Breast epithelium (tissue), 4 donors: ENCODE measurements around the gene RTP2. TPM values are rescaled to one million over a fixed set of nuclear protein-coding genes. Genes with fewer than 3 reads are reported as not detected.
A peak's percentile ranks its signal among the peaks of the same experiment; 100 is the strongest.

ENCODE experiments used
- DNase-seq, 2 donors: peaks; one replicate each; pipeline ENCODE4 v3.0.0-alpha.2; 2019; ENCODE audit warnings: low spot score in 2 of 2
- H3K27ac ChIP-seq, 2 donors: fragments of 200-600 bp; sonication (generic) in 1 of 2; one replicate each; pipeline ENCODE4 v1.5.1; 2016 to 2019; ENCODE audit warnings: mild to moderate bottlenecking in 1 of 2
- H3K27me3 ChIP-seq, 2 donors: fragments of 200-600 bp; sonication (generic) in 1 of 2; one replicate each; pipeline versions ENCODE4 v1.5.1 to v1.6.0; 2017 to 2019; ENCODE audit warnings: control low read depth in 1 of 2, mild to moderate bottlenecking in 1 of 2
- H3K36me3 ChIP-seq: fragments of 200-600 bp; one replicate; pipeline ENCODE4 v1.5.1; 2019
- H3K4me1 ChIP-seq, 2 donors: fragments of 200-600 bp; sonication (generic); one replicate each; pipeline ENCODE4 v1.5.1; 2016 to 2019; ENCODE audit warnings: control low read depth in 1 of 2
- H3K4me3 ChIP-seq, 3 donors: fragments of 200-600 bp; sonication (generic); 1 replicate in 2 of 3; 2 replicates in 1 of 3; pipeline ENCODE4 v1.5.1; 2016 to 2019; ENCODE audit warnings: mild to moderate bottlenecking in 3 of 3, moderate library complexity in 2 of 3
- H3K9me3 ChIP-seq, 2 donors: fragments of 200-600 bp; sonication (generic) in 1 of 2; one replicate each; pipeline ENCODE4 v1.5.1; 2016 to 2019; ENCODE audit warnings: control low read depth in 1 of 2
- POLR2A ChIP-seq: fragments of 450-650 bp; IDR thresholded peaks from one replicate; pipeline ENCODE4 v1.6.1; 2016; ENCODE audit warnings: antibody characterized with exemption, mild to moderate bottlenecking, moderate library complexity
- POLR2AphosphoS5 ChIP-seq, 3 donors: sonication (generic); formaldehyde crosslinking; IDR thresholded peaks; one replicate each; pipeline ENCODE4 v1.6.1; 2017; ENCODE audit warnings: antibody characterized with exemption in 3 of 3
- intact Hi-C: fragments of 100-400 bp; cut with DNase I; formaldehyde crosslinking; loops from one replicate; pipeline ENCODE4 v1.15.1; 2023; ENCODE audit warnings: low total_unique reads
- total RNA-seq, 3 donors: library from RNA; depleted of rRNA; stranded (reverse); fragments of >200 nt; gene quantifications; one replicate each; pipeline ENCODE4 v1.1.0, GENCODE V29; 2016
- TF ChIP-seq, protein P1 (sequence below), 3 donors: fragments of 450-650 bp; IDR thresholded peaks; one replicate each; pipeline ENCODE4 v1.5.1; 2016 to 2017; ENCODE audit warnings: antibody characterized with exemption in 3 of 3, mild to moderate bottlenecking in 3 of 3, moderate library complexity in 3 of 3

The RTP2 gene
- total RNA-seq, 3 donors from 2014 or later: not detected

DNA sequence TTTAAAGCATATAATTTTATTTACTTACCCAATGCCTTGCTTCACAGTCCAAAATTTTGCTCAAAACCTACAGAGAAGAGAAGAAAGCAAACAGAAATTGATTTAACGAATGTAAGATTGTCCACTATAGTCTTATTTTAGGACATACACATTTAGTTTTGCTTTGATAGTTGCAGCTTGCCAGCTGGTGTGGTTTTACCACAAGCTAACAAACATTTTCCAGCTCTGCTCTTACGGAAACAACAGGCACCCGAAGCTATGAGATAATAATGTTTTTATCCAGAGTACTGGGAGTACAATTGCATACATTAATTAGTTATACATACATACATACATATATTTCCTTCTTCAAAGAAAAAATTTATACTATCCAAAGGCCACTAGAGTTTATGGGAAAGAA is 32.5 kb upstream of the RTP2 start:
- no peaks in the 10 kb centered on the region for H3K27me3 ChIP-seq
- peaks cover 10% of the 10 kb centered on the region for H3K36me3 ChIP-seq
- intact Hi-C loops: no loop called here
- H3K4me1 ChIP-seq: peaks cover 5 to 14% of the 10 kb centered on the region in 2 donors
- TF ChIP-seq, protein P1, sequence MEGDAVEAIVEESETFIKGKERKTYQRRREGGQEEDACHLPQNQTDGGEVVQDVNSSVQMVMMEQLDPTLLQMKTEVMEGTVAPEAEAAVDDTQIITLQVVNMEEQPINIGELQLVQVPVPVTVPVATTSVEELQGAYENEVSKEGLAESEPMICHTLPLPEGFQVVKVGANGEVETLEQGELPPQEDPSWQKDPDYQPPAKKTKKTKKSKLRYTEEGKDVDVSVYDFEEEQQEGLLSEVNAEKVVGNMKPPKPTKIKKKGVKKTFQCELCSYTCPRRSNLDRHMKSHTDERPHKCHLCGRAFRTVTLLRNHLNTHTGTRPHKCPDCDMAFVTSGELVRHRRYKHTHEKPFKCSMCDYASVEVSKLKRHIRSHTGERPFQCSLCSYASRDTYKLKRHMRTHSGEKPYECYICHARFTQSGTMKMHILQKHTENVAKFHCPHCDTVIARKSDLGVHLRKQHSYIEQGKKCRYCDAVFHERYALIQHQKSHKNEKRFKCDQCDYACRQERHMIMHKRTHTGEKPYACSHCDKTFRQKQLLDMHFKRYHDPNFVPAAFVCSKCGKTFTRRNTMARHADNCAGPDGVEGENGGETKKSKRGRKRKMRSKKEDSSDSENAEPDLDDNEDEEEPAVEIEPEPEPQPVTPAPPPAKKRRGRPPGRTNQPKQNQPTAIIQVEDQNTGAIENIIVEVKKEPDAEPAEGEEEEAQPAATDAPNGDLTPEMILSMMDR (IDR thresholded peaks at IDR 0.05): no peak
- no peak for TF ChIP-seq POLR2AphosphoS5 (IDR thresholded peaks at IDR 0.05)
- TF ChIP-seq POLR2A: no peak
- no peaks in the 10 kb centered on the region for H3K9me3 ChIP-seq
- peak overlapping the region in 1 of 3 donors; percentile 73 for H3K4me3 ChIP-seq
- H3K27ac ChIP-seq: peak overlapping the region; percentile 78 to 99
- DNase-seq: no peak

DNA sequence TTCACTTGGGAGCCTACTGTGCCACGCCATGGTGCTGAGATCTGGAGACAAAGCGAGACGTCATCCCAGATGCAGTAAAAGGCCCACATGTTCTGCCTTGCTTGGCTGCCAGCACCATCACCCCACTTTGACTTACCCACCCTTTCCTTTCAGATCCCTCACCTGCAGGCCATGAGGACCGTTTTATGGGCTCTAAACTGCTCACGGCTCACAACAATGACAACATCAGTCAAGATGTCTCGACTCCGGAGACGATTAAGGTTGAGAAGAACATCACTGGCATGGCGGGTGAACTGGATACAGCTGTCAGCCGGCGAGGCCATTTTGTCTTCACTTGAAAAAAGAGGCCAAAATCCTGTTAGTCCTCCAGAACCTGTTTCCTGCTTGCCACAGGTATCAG is 31.0 kb upstream of the RTP2 start:
- intact Hi-C loops: no loop called here
- no peaks in the 10 kb centered on the region for H3K9me3 ChIP-seq
- peaks cover 5 to 14% of the 10 kb centered on the region in 2 donors for H3K4me1 ChIP-seq
- TF ChIP-seq, protein P1 (IDR thresholded peaks at IDR 0.05): no peak
- TF ChIP-seq POLR2A (no peak), POLR2AphosphoS5 (IDR thresholded peaks at IDR 0.05) (peak in 2 of 3 donors; percentile 43 to 56)
- peak overlapping the region; percentile 61 to 78 for H3K27ac ChIP-seq
- no peak for DNase-seq
- H3K4me3 ChIP-seq: peak overlapping the region in 1 of 3 donors; percentile 5
- H3K36me3 ChIP-seq: peaks cover 17% of the 10 kb centered on the region
- H3K27me3 ChIP-seq: no peaks in the 10 kb centered on the region

DNA sequence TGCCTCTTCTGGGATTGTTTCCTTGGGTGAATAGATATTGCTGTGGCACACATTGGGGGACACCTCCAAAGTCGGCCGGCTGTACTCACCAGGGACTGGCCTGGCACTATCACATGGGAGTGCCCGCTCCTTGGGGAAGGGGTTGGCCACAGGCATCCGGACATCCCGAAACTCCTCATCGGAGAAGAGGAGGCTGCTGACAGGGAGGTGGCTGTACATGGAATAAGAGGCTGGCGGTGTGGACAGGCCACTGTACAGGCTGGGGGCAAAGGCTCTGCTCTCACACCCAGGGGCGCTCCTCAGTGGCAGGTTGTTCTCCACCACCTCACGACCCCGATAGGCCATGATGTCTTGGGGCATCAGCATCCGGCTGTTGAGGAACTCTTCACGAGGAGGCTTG is 27.2 kb upstream of the RTP2 start:
- Histone ChIP-seq H3K4me3 (no peak overlapping the region), H3K36me3 (peaks cover 29% of the 10 kb centered on the region), H3K9me3 (no peaks in the 10 kb centered on the region), H3K27me3 (no peaks in the 10 kb centered on the region), H3K27ac (peak overlapping the region in 1 of 2 donors; percentile 80), H3K4me1 (no peaks in the 10 kb centered on the region)
- no peak for DNase-seq
- TF ChIP-seq, protein P1 (IDR thresholded peaks at IDR 0.05): no peak
- no peak for TF ChIP-seq POLR2AphosphoS5 (IDR thresholded peaks at IDR 0.05)
- TF ChIP-seq POLR2A: no peak
- intact Hi-C loops: no loop called here

DNA sequence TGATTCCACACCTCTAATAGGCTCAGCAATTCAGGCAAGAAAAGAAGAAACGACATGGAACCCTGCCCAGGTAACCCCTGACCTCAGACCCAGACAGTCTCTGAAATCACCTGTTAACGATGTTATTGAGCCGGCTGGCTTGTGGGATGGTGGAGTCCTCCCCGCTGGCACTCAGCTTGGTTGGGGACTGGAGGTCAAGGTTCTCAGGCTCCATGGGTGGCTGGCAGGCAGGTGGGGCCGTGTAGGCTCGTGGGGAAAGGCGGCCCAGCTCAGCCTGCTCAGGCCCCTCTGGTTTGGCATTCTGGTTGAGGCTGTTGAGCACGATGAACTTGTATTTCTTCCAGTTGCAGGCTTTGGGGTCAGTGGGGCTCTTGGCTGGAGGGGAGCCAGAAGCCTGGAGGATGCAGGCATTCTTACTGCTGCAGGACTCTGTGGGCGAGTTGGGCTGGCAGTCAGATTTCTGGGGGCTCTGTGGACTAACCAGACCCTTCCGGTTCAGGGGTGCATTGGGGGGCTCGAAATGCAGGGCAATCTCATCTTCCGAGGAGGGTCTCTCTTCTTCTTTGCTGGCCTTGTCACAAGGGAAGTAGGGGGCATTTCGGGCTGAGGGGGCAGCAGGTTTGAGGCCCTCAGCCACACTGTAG is 26.7 kb upstream of the RTP2 start:
- Histone ChIP-seq H3K27ac (peak overlapping the region; percentile 55 to 80), H3K9me3 (no peaks in the 10 kb centered on the region), H3K27me3 (no peaks in the 10 kb centered on the region), H3K4me3 (peak overlapping the region in 1 of 3 donors; percentile 17), H3K4me1 (no peaks in the 10 kb centered on the region), H3K36me3 (peaks cover 34% of the 10 kb centered on the region)
- TF ChIP-seq POLR2A (no peak), POLR2AphosphoS5 (IDR thresholded peaks at IDR 0.05) (peak in 1 of 3 donors; percentile 7)
- DNase-seq: no peak
- intact Hi-C loops: no loop called here

DNA sequence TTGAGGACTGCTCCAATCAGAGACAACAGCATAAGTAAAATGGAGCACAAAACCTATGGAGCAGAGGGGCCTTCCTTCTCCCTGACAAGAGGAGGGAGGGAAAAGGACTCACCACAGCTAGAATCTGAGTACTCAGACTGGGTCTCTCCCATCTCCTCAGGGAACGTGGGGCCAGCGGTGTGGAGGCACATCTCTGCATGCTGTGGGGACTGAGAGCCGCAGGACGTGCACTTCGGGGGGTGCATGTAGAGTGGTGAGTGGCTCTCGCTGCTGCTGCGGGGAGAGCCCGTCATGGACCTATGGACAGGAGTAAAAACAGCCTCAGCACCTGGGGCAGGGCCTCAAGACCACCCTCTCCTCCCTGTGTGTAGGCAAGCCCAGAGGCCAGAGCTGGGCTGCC is 25.9 kb upstream of the RTP2 start:
- DNase-seq: no peak
- peaks cover 36% of the 10 kb centered on the region for H3K36me3 ChIP-seq

More for the DNA sequence above, 25.9 kb upstream of the RTP2 start:
- no peaks in the 10 kb centered on the region for H3K4me1 ChIP-seq
- intact Hi-C loops: no loop called here
- TF ChIP-seq POLR2A (no peak), POLR2AphosphoS5 (IDR thresholded peaks at IDR 0.05) (no peak)
- TF ChIP-seq, protein P1 (IDR thresholded peaks at IDR 0.05): no peak
- H3K9me3 ChIP-seq: no peaks in the 10 kb centered on the region
- H3K27me3 ChIP-seq: no peaks in the 10 kb centered on the region
- H3K4me3 ChIP-seq: no peak overlapping the region
- peak overlapping the region; percentile 55 to 80 for H3K27ac ChIP-seq
